Osteoblast (primary cell): ENCODE measurements around the gene ADCY2. TPM values are rescaled to one million over a fixed set of nuclear protein-coding genes. Genes with fewer than 3 reads are reported as not detected.

ENCODE experiments used
- DNase-seq: peaks from one replicate; pipeline ENCODE4 v3.0.0; 2011; ENCODE audit warnings: low spot score, mixed read lengths; ENCODE audit not compliant: insufficient read length; ENCODE audit errors: missing footprints
- H2AFZ ChIP-seq: 2 replicates; pipeline ENCODE4 v1.6.0; 2011; ENCODE audit warnings: mild to moderate bottlenecking, low read length
- H3K27ac ChIP-seq: 2 replicates; pipeline ENCODE4 v1.5.1; 2011; ENCODE audit warnings: mild to moderate bottlenecking, low read depth, low read length, moderate library complexity
- H3K27me3 ChIP-seq: 2 replicates; pipeline ENCODE4 v1.6.0; 2012; ENCODE audit warnings: mild to moderate bottlenecking, control low read depth, inconsistent platforms, low read length, moderate library complexity; ENCODE audit not compliant: insufficient read depth
- H3K36me3 ChIP-seq: 2 replicates; pipeline ENCODE4 v1.5.1; 2011; ENCODE audit warnings: mild to moderate bottlenecking, low read length, control low read depth, moderate library complexity; ENCODE audit not compliant: insufficient read depth
- H3K4me1 ChIP-seq: 2 replicates; pipeline ENCODE4 v1.5.1; 2011; ENCODE audit warnings: mild to moderate bottlenecking, low read length, control low read depth, moderate library complexity; ENCODE audit not compliant: insufficient read depth
- H3K4me2 ChIP-seq: 2 replicates; pipeline ENCODE4 v1.6.0; 2011; ENCODE audit warnings: mild to moderate bottlenecking, low read length; ENCODE audit not compliant: insufficient read depth
- H3K4me3 ChIP-seq: fragments of 200-600 bp; sonication (generic); 3 replicates; pipeline ENCODE4 v1.5.1; 2012; ENCODE audit warnings: mild to moderate bottlenecking, low read length, inconsistent platforms; ENCODE audit not compliant: insufficient read depth
- H3K79me2 ChIP-seq: 2 replicates; pipeline ENCODE4 v1.6.0; 2012; ENCODE audit warnings: mild to moderate bottlenecking, low read length, control low read depth, inconsistent platforms; ENCODE audit not compliant: insufficient read depth
- H3K9me3 ChIP-seq: 2 replicates; pipeline ENCODE4 v1.5.1; 2011; ENCODE audit warnings: low read depth, low read length, control low read depth
- H4K20me1 ChIP-seq: 2 replicates; pipeline ENCODE4 v1.6.0; 2012; ENCODE audit warnings: mild to moderate bottlenecking, low read length, control low read depth; ENCODE audit not compliant: insufficient read depth
- total RNA-seq: library from RNA; depleted of rRNA; stranded (reverse); fragments of >200 nt; gene quantifications from 2 replicates; pipeline ENCODE4 v1.2.3, GENCODE V29; 2012
- TF ChIP-seq, protein P1 (sequence below): IDR thresholded peaks from 2 replicates; pipeline ENCODE4 v1.5.1; 2011; ENCODE audit warnings: mild to moderate bottlenecking, low read depth, low read length, moderate library complexity; ENCODE audit errors: extremely low read depth

The ADCY2 gene
- total RNA-seq, 1 donor = under 0.01 TPM

DNA sequence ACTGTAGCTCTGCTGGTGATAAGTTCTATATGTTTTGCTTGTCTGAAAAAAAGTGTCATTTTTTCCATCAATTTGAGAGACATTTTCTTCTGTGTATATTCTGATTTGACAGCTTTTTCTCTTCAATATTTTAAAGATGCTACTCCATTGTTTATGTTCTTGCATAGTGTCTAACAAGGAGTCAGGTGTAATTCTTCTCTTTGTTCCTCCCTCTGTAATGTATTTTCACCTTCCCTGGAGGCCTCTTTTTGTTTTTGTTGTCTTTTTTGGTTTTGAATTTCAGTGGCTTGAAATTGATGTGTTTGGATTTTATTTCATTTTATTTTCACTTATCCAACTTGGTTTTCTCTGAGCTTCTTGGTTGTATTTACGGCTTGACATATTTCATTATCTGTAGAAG, 75.8 kb downstream of the ADCY2 start:
- Histone ChIP-seq H3K79me2 (no peaks in the 10 kb centered on the region), H3K9me3 (no peaks in the 10 kb centered on the region), H3K36me3 (no peaks in the 10 kb centered on the region), H3K4me3 (no peak overlapping the region), H3K4me1 (no peaks in the 10 kb centered on the region), H3K27me3 (no peaks in the 10 kb centered on the region), H2AFZ (no peak overlapping the region), H4K20me1 (no peaks in the 10 kb centered on the region), H3K4me2 (no peak overlapping the region), H3K27ac (no peak overlapping the region)
- DNase-seq = no peak
- TF ChIP-seq, protein P1, sequence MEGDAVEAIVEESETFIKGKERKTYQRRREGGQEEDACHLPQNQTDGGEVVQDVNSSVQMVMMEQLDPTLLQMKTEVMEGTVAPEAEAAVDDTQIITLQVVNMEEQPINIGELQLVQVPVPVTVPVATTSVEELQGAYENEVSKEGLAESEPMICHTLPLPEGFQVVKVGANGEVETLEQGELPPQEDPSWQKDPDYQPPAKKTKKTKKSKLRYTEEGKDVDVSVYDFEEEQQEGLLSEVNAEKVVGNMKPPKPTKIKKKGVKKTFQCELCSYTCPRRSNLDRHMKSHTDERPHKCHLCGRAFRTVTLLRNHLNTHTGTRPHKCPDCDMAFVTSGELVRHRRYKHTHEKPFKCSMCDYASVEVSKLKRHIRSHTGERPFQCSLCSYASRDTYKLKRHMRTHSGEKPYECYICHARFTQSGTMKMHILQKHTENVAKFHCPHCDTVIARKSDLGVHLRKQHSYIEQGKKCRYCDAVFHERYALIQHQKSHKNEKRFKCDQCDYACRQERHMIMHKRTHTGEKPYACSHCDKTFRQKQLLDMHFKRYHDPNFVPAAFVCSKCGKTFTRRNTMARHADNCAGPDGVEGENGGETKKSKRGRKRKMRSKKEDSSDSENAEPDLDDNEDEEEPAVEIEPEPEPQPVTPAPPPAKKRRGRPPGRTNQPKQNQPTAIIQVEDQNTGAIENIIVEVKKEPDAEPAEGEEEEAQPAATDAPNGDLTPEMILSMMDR = no peak

- Histone ChIP-seq H3K27ac (no peak overlapping the region), H3K4me3 (no peak overlapping the region), H3K79me2 (no peaks in the 10 kb centered on the region), H3K36me3 (no peaks in the 10 kb centered on the region), H3K4me2 (no peak overlapping the region), H3K4me1 (no peaks in the 10 kb centered on the region), H4K20me1 (no peaks in the 10 kb centered on the region), H3K9me3 (no peaks in the 10 kb centered on the region), H3K27me3 (no peaks in the 10 kb centered on the region), H2AFZ (no peak overlapping the region)
- DNase-seq = no peak
- TF ChIP-seq, protein P1 = no peak
Observed at GRCh38 chr5:7473115-7473514, 77.2 kb downstream of the ADCY2 start.

- no peak for DNase-seq
Observed at GRCh38 chr5:7473668-7474215, 77.8 kb downstream of the ADCY2 start.

DNA sequence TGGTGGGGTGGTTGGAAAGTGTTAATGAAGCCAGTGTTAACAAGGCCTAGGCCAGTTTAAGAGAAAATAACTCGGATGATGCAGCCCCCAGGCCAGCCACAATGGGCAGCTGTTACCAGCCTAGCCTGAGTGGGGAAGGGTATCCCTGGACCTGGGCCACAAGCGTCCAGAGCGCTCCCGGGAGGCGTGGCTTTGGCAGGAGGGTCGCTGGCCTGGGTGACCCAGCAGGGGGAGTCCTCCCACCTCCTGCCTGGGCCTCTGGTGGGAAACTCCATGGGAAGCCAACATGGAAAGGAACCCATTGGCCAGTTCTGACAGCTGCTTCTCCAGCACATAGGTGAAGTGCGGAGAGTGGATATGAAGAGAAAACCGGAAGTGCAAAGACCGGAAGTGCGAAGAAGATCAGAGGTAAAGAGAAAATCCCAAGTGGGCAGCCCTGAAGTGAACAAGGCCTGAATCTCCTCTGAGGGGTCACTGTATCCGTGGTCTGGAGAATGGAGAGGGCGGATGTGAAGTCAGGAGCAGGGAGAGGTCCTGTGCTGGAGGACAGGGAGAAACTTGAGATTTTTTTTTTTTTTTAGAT, 79.0 kb downstream of the ADCY2 start:
- Histone ChIP-seq H3K4me1 (no peaks in the 10 kb centered on the region), H2AFZ (no peak overlapping the region), H3K4me3 (no peak overlapping the region), H3K27ac (no peak overlapping the region), H3K4me2 (no peak overlapping the region), H3K36me3 (no peaks in the 10 kb centered on the region), H4K20me1 (no peaks in the 10 kb centered on the region), H3K27me3 (no peaks in the 10 kb centered on the region), H3K79me2 (no peaks in the 10 kb centered on the region), H3K9me3 (no peaks in the 10 kb centered on the region)
- TF ChIP-seq, protein P1 = no peak
- no peak for DNase-seq

More at GRCh38 chr5:7473668-7474215, 77.8 kb downstream of the ADCY2 start:
- H3K27ac ChIP-seq = no peak overlapping the region
- no peaks in the 10 kb centered on the region for H3K79me2 ChIP-seq
- TF ChIP-seq, protein P1 = no peak
- H3K9me3 ChIP-seq = no peaks in the 10 kb centered on the region
- no peaks in the 10 kb centered on the region for H3K27me3 ChIP-seq
- H3K4me3 ChIP-seq = no peak overlapping the region
- no peaks in the 10 kb centered on the region for H4K20me1 ChIP-seq
- H3K36me3 ChIP-seq = no peaks in the 10 kb centered on the region
- H2AFZ ChIP-seq = no peak overlapping the region
- H3K4me1 ChIP-seq = no peaks in the 10 kb centered on the region
- no peak overlapping the region for H3K4me2 ChIP-seq
